Lung (tissue), 12 donors: ENCODE measurements around the gene TMEM235. TPM values are rescaled to one million over a fixed set of nuclear protein-coding genes. Genes with fewer than 3 reads are reported as not detected.

Experiments
- ATAC-seq: fragments of 200-7000 bp; cut with Tn5 transposase; one replicate; pipeline ENCODE4 v1.9.1; 2020; ENCODE audit warnings: moderate number of reproducible peaks; ENCODE audit not compliant: insufficient read depth, low FRiP score
- DNase-seq, 3 donors: peaks; one replicate each; pipeline ENCODE4 v3.0.0-alpha.2; 2013 to 2017
- H3K27ac ChIP-seq, 2 donors: one replicate each; pipeline ENCODE4 v1.5.1; 2013; ENCODE audit warnings: mild to moderate bottlenecking in 2 of 2, moderate library complexity in 2 of 2, control low read depth in 1 of 2, inconsistent platforms in 1 of 2, low read depth in 1 of 2, low read length in 1 of 2
- H3K27me3 ChIP-seq, 3 donors: one replicate each; pipeline ENCODE4 v1.5.1; 2013; ENCODE audit warnings: low read length in 2 of 3; ENCODE audit not compliant: control insufficient read depth in 3 of 3, insufficient read depth in 3 of 3
- H3K36me3 ChIP-seq, 4 donors: one replicate each; pipeline ENCODE4 v1.5.1; 2013; ENCODE audit warnings: low read length in 4 of 4, mild to moderate bottlenecking in 1 of 4, moderate library complexity in 1 of 4; ENCODE audit not compliant: control insufficient read depth in 4 of 4, insufficient read depth in 4 of 4
- H3K4me1 ChIP-seq, 5 donors: one replicate each; pipeline ENCODE4 v1.5.1; 2013; ENCODE audit warnings: low read length in 5 of 5, mild to moderate bottlenecking in 2 of 5, moderate library complexity in 1 of 5; ENCODE audit not compliant: control insufficient read depth in 5 of 5, insufficient read depth in 5 of 5
- H3K4me3 ChIP-seq: one replicate; pipeline ENCODE4 v1.5.1; 2013; ENCODE audit warnings: mild to moderate bottlenecking, control low read depth, moderate library complexity
- H3K9ac ChIP-seq, 2 donors: one replicate each; pipeline ENCODE4 v1.5.1; 2013; ENCODE audit warnings: low read length in 2 of 2, control low read depth in 1 of 2; ENCODE audit not compliant: insufficient read depth in 1 of 2
- H3K9me3 ChIP-seq, 4 donors: one replicate each; pipeline ENCODE4 v1.5.1; 2013; ENCODE audit warnings: low read length in 3 of 4, mild to moderate bottlenecking in 1 of 4, moderate library complexity in 1 of 4; ENCODE audit not compliant: control insufficient read depth in 4 of 4, insufficient read depth in 3 of 4
- CTCF ChIP-seq: IDR thresholded peaks from 2 replicates; pipeline ENCODE4 v1.5.1; 2012; ENCODE audit warnings: mild to moderate bottlenecking; ENCODE audit errors: control extremely low read depth, extremely low read depth
- WGBS, 2 donors: extraction: QIAGEN DNeasy Blood & Tissue Kit; methylation state at CpG; one replicate each; pipeline ENCODE4 v1.1.7; 2013; 5-methylcytosine and 5-hydroxymethylcytosine counted together
- polyA plus RNA-seq, 2 donors: library from polyadenylated mRNA; stranded (reverse); fragments of 200-250 nt; gene quantifications; one replicate each; pipeline ENCODE4 v1.2.1, GENCODE V29; 2013
- total RNA-seq, 2 donors: library from RNA; depleted of rRNA in 1 of 2; stranded (reverse); fragments of >200 nt in 1 of 2; gene quantifications; one replicate each; pipeline ENCODE4 v1.2.1, GENCODE V29; 2014 to 2021
- donor health status: control.
- donor health status: control.
- donor health status: Bipolar disorder and iron deficiency.
- donor health status: healthy.
- donor health status: DM: yes; HTN: yes; CAD: no.

TMEM235 gene
- total and polyA plus RNA-seq, 4 donors = 0.08 to 0.97 TPM; not detected in 2

DNA sequence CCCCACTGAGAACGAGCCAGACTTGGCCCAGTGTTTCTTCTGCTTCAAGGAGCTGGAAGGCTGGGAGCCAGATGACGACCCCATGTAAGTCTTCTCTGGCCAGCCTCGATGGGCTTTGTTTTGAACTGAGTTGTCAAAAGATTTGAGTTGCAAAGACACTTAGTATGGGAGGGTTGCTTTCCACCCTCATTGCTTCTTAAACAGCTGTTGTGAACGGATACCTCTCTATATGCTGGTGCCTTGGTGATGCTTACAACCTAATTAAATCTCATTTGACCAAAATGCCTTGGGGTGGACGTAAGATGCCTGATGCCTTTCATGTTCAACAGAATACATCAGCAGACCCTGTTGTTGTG, 16.7 kb upstream of the TMEM235 start:
- Histone ChIP-seq H3K4me3 (no peak overlapping the region), H3K27me3 (no peaks in the 10 kb centered on the region), H3K27ac (no peak overlapping the region), H3K9ac (peak overlapping the region in 1 of 2 donors; percentile 53), H3K9me3 (no peaks in the 10 kb centered on the region), H3K4me1 (peaks cover 0 to 18% (median 3%) of the 10 kb centered on the region in 5 donors), H3K36me3 (peaks cover 0 to 2% (median 0%) of the 10 kb centered on the region in 4 donors)
- no peak for TF ChIP-seq CTCF
- ATAC-seq (no peak), DNase-seq (peak in 1 of 3 donors; percentile 18)
- WGBS, 2 donors = 24 to 33% methylated on average over 5 of the region's 5 CpGs

GRCh38 chr17:78219396-78220150, 11.9 kb upstream of the TMEM235 start:
- peaks cover 0 to 16% (median 2%) of the 10 kb centered on the region in 5 donors for H3K4me1 ChIP-seq
- 92 to 93% methylated on average over 11 of the region's 11 CpGs for WGBS, 2 donors
- H3K4me3 ChIP-seq = no peak overlapping the region

GRCh38 chr17:78223061-78223460, 8.4 kb upstream of the TMEM235 start:
- ATAC-seq = no peak
- peaks cover 0 to 3% (median 0%) of the 10 kb centered on the region in 5 donors for H3K4me1 ChIP-seq
- no peak overlapping the region for H3K4me3 ChIP-seq
- no peaks in the 10 kb centered on the region for H3K9me3 ChIP-seq
- H3K27ac ChIP-seq = peak overlapping the region in 1 of 2 donors; percentile 73
- DNase-seq = peak in 1 of 3 donors; percentile 25
- 56 to 60% methylated on average over 4 of the region's 4 CpGs for WGBS, 2 donors
- no peak for TF ChIP-seq CTCF
- no peaks in the 10 kb centered on the region for H3K27me3 ChIP-seq
- peaks cover 0 to 4% (median under 1%) of the 10 kb centered on the region in 4 donors for H3K36me3 ChIP-seq
- no peak overlapping the region for H3K9ac ChIP-seq

More at GRCh38 chr17:78219396-78220150, 11.9 kb upstream of the TMEM235 start:
- Histone ChIP-seq H3K36me3 (peaks cover 0 to 4% (median under 1%) of the 10 kb centered on the region in 4 donors), H3K27me3 (no peaks in the 10 kb centered on the region), H3K27ac (no peak overlapping the region), H3K9me3 (no peaks in the 10 kb centered on the region), H3K9ac (no peak overlapping the region)
- DNase-seq = no peak
- no peak for ATAC-seq
- TF ChIP-seq CTCF = no peak
